IMR-90 (cell line): Measurements from ENCODE around the gene NEGR1. TPM values are rescaled to one million over a fixed set of nuclear protein-coding genes. Genes with fewer than 3 reads are reported as not detected.

Source experiments
- ATAC-seq: fragments of 200-7000 bp; cut with Tn5 transposase; 2 replicates; pipeline ENCODE4 v1.9.1; 2020; ENCODE audit warnings: low read depth, mild to moderate bottlenecking, moderate library complexity
- BruUV-seq: library from RNA; stranded (reverse); fragments of 400-500 nt; replicated peaks from 2 replicates; lab custom pipeline; 2021; lab: Mats Ljungman, UMichigan
- CTCF ChIA-PET: fragments of 300-600 bp; formaldehyde crosslinking; extraction: SDS; loops from one replicate; lab custom pipeline; 2021; ENCODE audit warnings: antibody characterized with exemption; lab: Yijun Ruan, JAX
- POLR2A ChIA-PET: fragments of 300-600 bp; sonication (Branson Sonifier 250); formaldehyde crosslinking; loops from one replicate; lab custom pipeline; 2022; ENCODE audit warnings: antibody characterized with exemption; ENCODE audit not compliant: unreplicated experiment; lab: Charles Lee
- DNase-seq: peaks from one replicate; pipeline ENCODE4 v3.0.0; 2013
- H2AFZ ChIP-seq: replicated peaks from 2 replicates; pipeline ENCODE3; 2013; ENCODE audit warnings: low read length, mild to moderate bottlenecking; ENCODE audit not compliant: poor library complexity
- H2AK5ac ChIP-seq: 2 replicates; pipeline ENCODE4 v1.6.1; 2013; ENCODE audit warnings: low read depth, low read length, inconsistent platforms
- H2AK9ac ChIP-seq: replicated peaks from 2 replicates; pipeline ENCODE3; 2013; ENCODE audit warnings: mild to moderate bottlenecking, low read depth, low read length, moderate library complexity; ENCODE audit not compliant: poor library complexity
- H2BK120ac ChIP-seq: 2 replicates; pipeline ENCODE4 v1.6.1; 2013; ENCODE audit warnings: low read depth, low read length, inconsistent platforms
- H2BK15ac ChIP-seq: 3 replicates; pipeline ENCODE4 v1.6.1; 2013; ENCODE audit warnings: low read depth, low read length, inconsistent platforms
- H2BK20ac ChIP-seq: 2 replicates; pipeline ENCODE4 v1.6.1; 2013; ENCODE audit warnings: low read depth, mild to moderate bottlenecking, inconsistent platforms, low read length, moderate library complexity
- H2BK5ac ChIP-seq: 2 replicates; pipeline ENCODE4 v1.6.1; 2013; ENCODE audit warnings: mild to moderate bottlenecking, low read depth, low read length, inconsistent platforms; ENCODE audit not compliant: poor library complexity, severe bottlenecking
- H3K14ac ChIP-seq: replicated peaks from 2 replicates; pipeline ENCODE4 v1.6.1; 2013; ENCODE audit warnings: low read depth, low read length, inconsistent platforms
- H3K18ac ChIP-seq: 2 replicates; pipeline ENCODE4 v1.6.1; 2013; ENCODE audit warnings: low read depth, low read length, control low read depth
- H3K23ac ChIP-seq: 2 replicates; pipeline ENCODE4 v1.6.1; 2013; ENCODE audit warnings: low read depth, low read length, inconsistent platforms
- H3K27ac ChIP-seq: 2 replicates; pipeline ENCODE4 v1.5.1; 2013; ENCODE audit warnings: mild to moderate bottlenecking, control low read depth, low read length; ENCODE audit not compliant: insufficient read depth
- H3K27me3 ChIP-seq: 2 replicates; pipeline ENCODE4 v1.6.1; 2013; ENCODE audit warnings: low read length; ENCODE audit not compliant: control insufficient read depth, insufficient read depth
- H3K36me3 ChIP-seq: 2 replicates; pipeline ENCODE4 v1.6.1; 2013; ENCODE audit warnings: low read length, mixed read lengths; ENCODE audit not compliant: control insufficient read depth, insufficient read depth
- H3K4ac ChIP-seq: 2 replicates; pipeline ENCODE4 v1.6.1; 2013; ENCODE audit warnings: low read depth, low read length, inconsistent platforms
- H3K4me1 ChIP-seq: 2 replicates; pipeline ENCODE4 v1.6.1; 2013; ENCODE audit warnings: low read length, mixed read lengths; ENCODE audit not compliant: control insufficient read depth, insufficient read depth
- H3K4me2 ChIP-seq: 2 replicates; pipeline ENCODE4 v1.6.1; 2013; ENCODE audit warnings: low read depth, mild to moderate bottlenecking, control low read depth, low read length, moderate library complexity
- H3K4me3 ChIP-seq: 2 replicates; pipeline ENCODE4 v1.5.1; 2013; ENCODE audit warnings: low read depth, mild to moderate bottlenecking, control low read depth, low read length, moderate library complexity; ENCODE audit not compliant: insufficient read depth
- H3K56ac ChIP-seq: 2 replicates; pipeline ENCODE4 v1.6.1; 2013; ENCODE audit warnings: low read length, inconsistent platforms; ENCODE audit not compliant: insufficient read depth; ENCODE audit errors: extremely low read depth
- H3K79me1 ChIP-seq, 2 experiments: 2 replicates each; pipeline ENCODE4 v1.6.1; 2013; ENCODE audit warnings: low read length in 2 of 2, inconsistent platforms in 1 of 2, low read depth in 1 of 2
- H3K9ac ChIP-seq: 2 replicates; pipeline ENCODE4 v1.6.1; 2013; ENCODE audit warnings: low read depth, low read length, control low read depth
- H3K9me1 ChIP-seq: 2 replicates; pipeline ENCODE4 v1.6.1; 2013; ENCODE audit warnings: low read length, inconsistent platforms; ENCODE audit not compliant: insufficient read depth
- H3K9me3 ChIP-seq: 2 replicates; pipeline ENCODE4 v1.6.1; 2013; ENCODE audit warnings: low read length; ENCODE audit not compliant: control insufficient read depth, insufficient read depth
- H4K20me1 ChIP-seq: 2 replicates; pipeline ENCODE4 v1.6.1; 2013; ENCODE audit warnings: low read length, inconsistent platforms; ENCODE audit not compliant: insufficient read depth
- H4K5ac ChIP-seq: 2 replicates; pipeline ENCODE4 v1.6.1; 2013; ENCODE audit warnings: mild to moderate bottlenecking, low read depth, low read length, control low read depth
- H4K8ac ChIP-seq, 2 experiments: 2 replicates each; pipeline ENCODE4 v1.6.1; 2013; ENCODE audit warnings: low read depth in 2 of 2, low read length in 2 of 2, control low read depth in 1 of 2, inconsistent platforms in 1 of 2
- H4K91ac ChIP-seq: 2 replicates; pipeline ENCODE4 v1.6.1; 2013; ENCODE audit warnings: low read depth, low read length, inconsistent platforms; ENCODE audit not compliant: insufficient read depth
- CEBPB ChIP-seq: IDR thresholded peaks from 2 replicates; pipeline ENCODE4 v1.6.1; 2012; ENCODE audit warnings: low read depth, low read length, improper control_type of control experiment
- FOS ChIP-seq: fragments of 150-350 bp; IDR thresholded peaks from 2 replicates; pipeline ENCODE4 v1.6.1; 2016; ENCODE audit warnings: low read depth, low read length
- POLR2A ChIP-seq: IDR thresholded peaks from 2 replicates; pipeline ENCODE4 v1.6.1; 2012; ENCODE audit warnings: mild to moderate bottlenecking, low read depth, low read length
- RAD21 ChIP-seq: IDR thresholded peaks from 2 replicates; pipeline ENCODE4 v1.6.1; 2012; ENCODE audit warnings: low read length, improper control_type of control experiment
- RFX5 ChIP-seq: IDR thresholded peaks from 2 replicates; pipeline ENCODE4 v1.8.0; 2012; ENCODE audit warnings: low read depth, mild to moderate bottlenecking, low read length, moderate library complexity
- WGBS, 2 experiments: methylation state at CpG; one replicate each; pipeline versions ENCODE4 v1.1.5 to v1.1.7; 2013; ENCODE audit warnings: missing lambda C conversion rate in 2 of 2; ENCODE audit not compliant: insufficient read length in 1 of 2; ENCODE audit errors: extremely low coverage in 2 of 2; 5-methylcytosine and 5-hydroxymethylcytosine counted together
- dilution Hi-C: fragments of 300-500 bp; cut with HindIII; formaldehyde crosslinking; loops from one replicate; pipeline ENCODE4 v1.14.3; 2018; ENCODE audit warnings: low sequenced_read_pairs; ENCODE audit not compliant: unreplicated experiment
- in situ Hi-C: fragments of 300-500 bp; cut with MboI; formaldehyde crosslinking; loops from 3 replicates; pipeline ENCODE4 v1.14.3; 2019; ENCODE audit warnings: low sequenced_read_pairs, inconsistent platforms, mixed read lengths
- intact Hi-C: fragments of 100-400 bp; cut with micrococcal nuclease; formaldehyde crosslinking; loops from 2 replicates; pipeline ENCODE4 v1.10.0; 2022
- polyA plus RNA-seq, 3 experiments: library from polyadenylated mRNA; depleted of rRNA; stranded (reverse); fragments of >200 nt; gene quantifications; 2 replicates each; pipeline ENCODE4 v1.2.3, GENCODE V29; 2012; ENCODE audit warnings: low replicate concordance in 1 of 3
- total RNA-seq: library from RNA; depleted of rRNA; stranded (reverse); fragments of >200 nt; gene quantifications from 2 replicates; pipeline ENCODE4 v1.2.3, GENCODE V29; 2012

NEGR1 gene
- total and polyA plus RNA-seq, 2 of the 4 experiments (the other 2 are of a cell fraction), result 5.1 to 9.1 TPM

GRCh38 chr1:71641903-71642302 lies 640.4 kb downstream of the NEGR1 start:
- Histone ChIP-seq H3K36me3 (no peaks in the 10 kb centered on the region), H3K4me1 (0 out of 2 replicates have a peak, but pooled peaks cover 1% of the 10 kb centered on the region), H2AK5ac (no peak overlapping the region), H4K91ac (no peak overlapping the region), H3K14ac (no peak overlapping the region), H2BK15ac (no peak overlapping the region), H3K9me1 (no peaks in the 10 kb centered on the region), H3K4ac (no peak overlapping the region), H3K9ac (no peak overlapping the region), H2BK5ac (no peak overlapping the region), H2BK20ac (no peak overlapping the region), H3K79me1 (no peaks in the 10 kb centered on the region; a peak in 1 of 4 replicates), H2BK120ac (no peak overlapping the region), H4K5ac (no peak overlapping the region), H3K56ac (no peak overlapping the region), H3K27ac (no peak overlapping the region), H3K4me2 (no peak overlapping the region), H4K8ac (no peak overlapping the region), H2AFZ (no peak overlapping the region), H2AK9ac (no peak overlapping the region), H3K27me3 (no peaks in the 10 kb centered on the region), H3K4me3 (no peak overlapping the region), H3K23ac (no peak overlapping the region), H4K20me1 (no peaks in the 10 kb centered on the region), H3K9me3 (no peaks in the 10 kb centered on the region), H3K18ac (no peak overlapping the region)
- in situ Hi-C loops (no loop called here), intact Hi-C loops (no loop called here), dilution Hi-C loops (no loop called here)
- POLR2A ChIA-PET, result no interaction called here
- ATAC-seq (no peak), DNase-seq (no peak)
- TF ChIP-seq RAD21 (no peak), CEBPB (no peak), RFX5 (no peak), FOS (no peak), POLR2A (no peak)
- no CpG with 5 or more reads among the region's 3 CpGs for WGBS, 2 experiments
- CTCF ChIA-PET, result interaction anchor here (0.6 to 0.7 kb wide), 2 partner anchors 66 to 523 kb away, joined by 3 to 4 read pairs; no protein-coding TSS in a partner anchor
- no TSS peak for BruUV-seq
